Astrocyte (in vitro differentiated cells and primary cell): ENCODE data around the gene HYCC1. TPM values are rescaled to one million over a fixed set of nuclear protein-coding genes. Genes with fewer than 3 reads are reported as not detected.
A peak's percentile ranks its signal among the peaks of the same experiment; 100 is the strongest.

Source experiments
- DNase-seq: peaks from one replicate; pipeline ENCODE4 v3.0.0-alpha.2; 2010; ENCODE audit warnings: low read depth
- FAIRE-seq: peaks from 2 replicates; lab custom pipeline; 2011; peaks lifted over from hg19 to GRCh38; lab: Jason Lieb, UNC
- H2AFZ ChIP-seq: 2 replicates; pipeline ENCODE4 v1.6.0; 2012; ENCODE audit warnings: low read depth, low read length, inconsistent platforms
- H3K27ac ChIP-seq: 2 replicates; pipeline ENCODE4 v1.5.1; 2011; ENCODE audit warnings: low read depth, low read length, inconsistent platforms
- H3K27me3 ChIP-seq: 2 replicates; pipeline ENCODE4 v1.6.0; 2011; ENCODE audit warnings: low read length, inconsistent platforms; ENCODE audit not compliant: insufficient read depth
- H3K36me3 ChIP-seq: 2 replicates; pipeline ENCODE4 v1.5.1; 2011; ENCODE audit warnings: low read length, inconsistent platforms; ENCODE audit not compliant: insufficient read depth
- H3K4me1 ChIP-seq: 2 replicates; pipeline ENCODE4 v1.5.1; 2011; ENCODE audit warnings: low read length, inconsistent platforms; ENCODE audit not compliant: insufficient read depth
- H3K4me2 ChIP-seq: 2 replicates; pipeline ENCODE4 v1.6.0; 2012; ENCODE audit warnings: low read length, inconsistent platforms
- H3K4me3 ChIP-seq: 2 replicates; pipeline ENCODE4 v1.5.1; 2011; ENCODE audit warnings: low read depth, mild to moderate bottlenecking, low read length, inconsistent platforms; ENCODE audit not compliant: insufficient read depth
- H3K79me2 ChIP-seq: 2 replicates; pipeline ENCODE4 v1.6.0; 2012; ENCODE audit warnings: mild to moderate bottlenecking, low read length, inconsistent platforms; ENCODE audit not compliant: insufficient read depth
- H3K9ac ChIP-seq: 2 replicates; pipeline ENCODE4 v1.6.0; 2012; ENCODE audit warnings: mild to moderate bottlenecking, low read length, inconsistent platforms
- H3K9me3 ChIP-seq: 2 replicates; pipeline ENCODE4 v1.5.1; 2012; ENCODE audit warnings: low read depth, mild to moderate bottlenecking, low read length, inconsistent platforms; ENCODE audit not compliant: insufficient read depth
- H4K20me1 ChIP-seq: 2 replicates; pipeline ENCODE4 v1.6.0; 2012; ENCODE audit warnings: low read length, inconsistent platforms; ENCODE audit not compliant: insufficient read depth
- H3K27ac Mint-ChIP-seq: one replicate; pipeline ENCODE4 v1.8.0; 2021; ENCODE audit warnings: mild to moderate bottlenecking, mixed read lengths; ENCODE audit not compliant: unreplicated experiment
- H3K27me3 Mint-ChIP-seq: one replicate; pipeline ENCODE4 v1.8.0; 2021; ENCODE audit warnings: low read depth, mixed read lengths; ENCODE audit not compliant: unreplicated experiment
- H3K36me3 Mint-ChIP-seq: one replicate; pipeline ENCODE4 v1.8.0; 2021; ENCODE audit warnings: low read depth, mixed read lengths; ENCODE audit not compliant: unreplicated experiment
- H3K4me1 Mint-ChIP-seq: one replicate; pipeline ENCODE4 v1.8.0; 2021; ENCODE audit warnings: low read depth, mixed read lengths; ENCODE audit not compliant: unreplicated experiment
- H3K4me3 Mint-ChIP-seq: one replicate; pipeline ENCODE4 v1.8.0; 2021; ENCODE audit warnings: mild to moderate bottlenecking, moderate library complexity, mixed read lengths; ENCODE audit not compliant: unreplicated experiment
- H3K9me3 Mint-ChIP-seq: one replicate; pipeline ENCODE4 v1.8.0; 2021; ENCODE audit warnings: mild to moderate bottlenecking, mixed read lengths; ENCODE audit not compliant: unreplicated experiment
- EZH2 ChIP-seq: IDR thresholded peaks from 2 replicates; pipeline ENCODE4 v1.6.1; 2012; ENCODE audit warnings: mild to moderate bottlenecking, low read length, inconsistent platforms; ENCODE audit not compliant: insufficient read depth
- total RNA-seq: library from RNA; stranded (reverse); gene quantifications from 2 replicates; pipeline ENCODE4 v1.2.1, GENCODE V29; 2021
- TF ChIP-seq, protein P1 (sequence below): IDR thresholded peaks from 2 replicates; pipeline ENCODE4 v1.5.1; 2011; ENCODE audit warnings: low read depth, mild to moderate bottlenecking, inconsistent platforms, low read length, moderate library complexity; ENCODE audit not compliant: insufficient read depth

HYCC1 gene
- total RNA-seq, 1 donor from 2014 or later: 79.8 TPM

DNA sequence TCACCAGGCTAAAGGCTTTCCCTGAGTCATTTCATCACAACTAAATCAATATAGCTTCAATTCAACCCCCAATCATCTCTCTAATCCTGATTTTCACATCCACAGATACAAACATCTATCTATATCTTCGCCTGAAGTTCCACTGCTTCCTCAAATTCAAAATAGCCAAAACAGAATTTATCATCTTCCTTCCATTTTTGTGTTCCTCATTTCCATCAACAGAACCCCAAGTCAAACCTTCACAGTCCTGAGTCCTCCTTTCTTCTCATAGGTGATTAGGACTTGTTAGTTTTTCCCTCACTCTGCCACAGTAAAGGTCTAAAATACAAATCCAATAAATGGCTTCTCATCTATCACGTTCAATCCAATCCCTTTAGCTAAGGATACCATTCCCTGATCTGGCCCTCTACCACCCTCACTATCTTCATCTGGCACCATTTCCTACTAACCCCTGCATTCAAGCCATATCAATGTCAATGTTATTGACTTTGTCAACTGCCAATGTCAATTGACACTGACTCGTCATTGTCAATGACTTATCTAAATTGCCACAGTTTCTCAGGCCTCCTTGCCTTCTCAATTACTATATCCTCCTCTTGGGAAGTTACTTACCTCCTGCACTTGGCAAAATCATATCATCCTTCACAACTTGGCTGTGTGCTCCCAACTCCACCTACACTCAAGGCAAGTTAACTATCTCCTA, 2.6 kb downstream of the HYCC1 start:
- H3K36me3 ChIP-seq: no peaks in the 10 kb centered on the region
- peaks cover 47% of the 10 kb centered on the region for H4K20me1 ChIP-seq
- H3K9me3 ChIP-seq: no peaks in the 10 kb centered on the region
- no peak overlapping the region for H3K9ac ChIP-seq
- Mint-ChIP-seq H3K27ac (no peak overlapping the region), H3K9me3 (no peaks in the 10 kb centered on the region), H3K4me1 (no peaks in the 10 kb centered on the region), H3K4me3 (no peak overlapping the region), H3K36me3 (no peaks in the 10 kb centered on the region), H3K27me3 (no peaks in the 10 kb centered on the region)
- H3K27ac ChIP-seq: no peak overlapping the region
- peak overlapping the region; percentile 67 for H3K4me2 ChIP-seq
- H3K79me2 ChIP-seq: peaks cover 75% of the 10 kb centered on the region
- no peak overlapping the region for H2AFZ ChIP-seq
- FAIRE-seq (no peak), DNase-seq (no peak)
- no peaks in the 10 kb centered on the region for H3K27me3 ChIP-seq
- no peaks in the 10 kb centered on the region for H3K4me1 ChIP-seq
- H3K4me3 ChIP-seq: peak overlapping the region; percentile 83
- TF ChIP-seq, protein P1, sequence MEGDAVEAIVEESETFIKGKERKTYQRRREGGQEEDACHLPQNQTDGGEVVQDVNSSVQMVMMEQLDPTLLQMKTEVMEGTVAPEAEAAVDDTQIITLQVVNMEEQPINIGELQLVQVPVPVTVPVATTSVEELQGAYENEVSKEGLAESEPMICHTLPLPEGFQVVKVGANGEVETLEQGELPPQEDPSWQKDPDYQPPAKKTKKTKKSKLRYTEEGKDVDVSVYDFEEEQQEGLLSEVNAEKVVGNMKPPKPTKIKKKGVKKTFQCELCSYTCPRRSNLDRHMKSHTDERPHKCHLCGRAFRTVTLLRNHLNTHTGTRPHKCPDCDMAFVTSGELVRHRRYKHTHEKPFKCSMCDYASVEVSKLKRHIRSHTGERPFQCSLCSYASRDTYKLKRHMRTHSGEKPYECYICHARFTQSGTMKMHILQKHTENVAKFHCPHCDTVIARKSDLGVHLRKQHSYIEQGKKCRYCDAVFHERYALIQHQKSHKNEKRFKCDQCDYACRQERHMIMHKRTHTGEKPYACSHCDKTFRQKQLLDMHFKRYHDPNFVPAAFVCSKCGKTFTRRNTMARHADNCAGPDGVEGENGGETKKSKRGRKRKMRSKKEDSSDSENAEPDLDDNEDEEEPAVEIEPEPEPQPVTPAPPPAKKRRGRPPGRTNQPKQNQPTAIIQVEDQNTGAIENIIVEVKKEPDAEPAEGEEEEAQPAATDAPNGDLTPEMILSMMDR: no peak
- no peak for TF ChIP-seq EZH2

DNA sequence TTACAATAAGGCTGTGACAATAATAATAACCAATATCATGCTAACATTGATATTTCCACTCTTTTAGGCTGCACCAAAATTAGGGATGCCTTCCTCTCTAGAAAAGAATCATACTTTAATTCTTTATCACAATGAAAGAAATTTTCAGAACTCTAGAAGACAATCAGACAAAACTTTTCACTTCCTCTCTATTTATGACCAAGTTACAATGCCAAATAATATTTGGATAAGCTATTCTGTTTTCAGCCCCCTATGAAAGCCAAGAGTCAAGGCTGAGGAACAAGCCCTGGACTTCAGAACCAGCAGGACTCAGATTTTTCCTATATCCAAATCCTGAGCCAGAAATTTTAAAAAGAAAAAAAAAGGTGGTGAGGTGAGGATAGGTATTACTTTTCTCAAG, 4.6 kb downstream of the HYCC1 start:
- Mint-ChIP-seq H3K4me3 (no peak overlapping the region), H3K27me3 (no peaks in the 10 kb centered on the region), H3K36me3 (peaks cover 2% of the 10 kb centered on the region), H3K4me1 (no peaks in the 10 kb centered on the region), H3K9me3 (no peaks in the 10 kb centered on the region), H3K27ac (no peak overlapping the region)
- Histone ChIP-seq H3K9ac (no peak overlapping the region), H2AFZ (no peak overlapping the region), H3K4me3 (no peak overlapping the region), H3K27me3 (no peaks in the 10 kb centered on the region), H3K27ac (no peak overlapping the region), H3K79me2 (peaks cover 95% of the 10 kb centered on the region), H3K4me1 (peaks cover under 1% of the 10 kb centered on the region), H4K20me1 (peaks cover 53% of the 10 kb centered on the region), H3K4me2 (peak overlapping the region; percentile 9), H3K36me3 (no peaks in the 10 kb centered on the region), H3K9me3 (no peaks in the 10 kb centered on the region)
- no peak for DNase-seq
- no peak for FAIRE-seq
- TF ChIP-seq EZH2: no peak
- TF ChIP-seq, protein P1: no peak

DNA sequence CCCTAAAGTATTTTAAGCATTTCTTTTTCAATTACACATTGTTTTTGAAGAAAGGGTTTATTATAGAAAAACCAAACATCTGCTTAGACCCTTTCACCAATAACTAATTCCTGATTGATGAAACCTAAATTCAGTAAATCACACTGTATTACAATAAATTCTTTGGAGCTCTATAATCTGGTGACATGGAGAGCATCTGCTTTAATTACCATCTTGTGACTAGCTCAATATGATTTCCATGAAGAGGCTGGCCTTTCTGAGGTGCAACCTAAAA, 9.7 kb downstream of the HYCC1 start:
- Histone ChIP-seq H4K20me1 (peaks cover 51% of the 10 kb centered on the region), H3K4me2 (peak overlapping the region; percentile 15)

More for the DNA sequence above, 9.7 kb downstream of the HYCC1 start:
- peaks cover 2% of the 10 kb centered on the region for H3K36me3 Mint-ChIP-seq
- no peaks in the 10 kb centered on the region for H3K27me3 Mint-ChIP-seq
- H3K27ac Mint-ChIP-seq: no peak overlapping the region
- no peak for DNase-seq
- peaks cover 14% of the 10 kb centered on the region for H3K4me1 ChIP-seq
- H2AFZ ChIP-seq: no peak overlapping the region
- TF ChIP-seq, protein P1: no peak
- no peak for TF ChIP-seq EZH2
- H3K79me2 ChIP-seq: peaks cover 98% of the 10 kb centered on the region
- no peak for FAIRE-seq
- H3K9ac ChIP-seq: no peak overlapping the region
- H3K4me1 Mint-ChIP-seq: peaks cover 4% of the 10 kb centered on the region
- H3K36me3 ChIP-seq: no peaks in the 10 kb centered on the region
- H3K4me3 Mint-ChIP-seq: no peak overlapping the region
- no peak overlapping the region for H3K4me3 ChIP-seq
- H3K27ac ChIP-seq: peak overlapping the region; percentile 24
- H3K9me3 ChIP-seq: no peaks in the 10 kb centered on the region
- no peaks in the 10 kb centered on the region for H3K9me3 Mint-ChIP-seq
- no peaks in the 10 kb centered on the region for H3K27me3 ChIP-seq
